CD4-positive, alpha-beta memory T cell (primary cell): Measurements from ENCODE around the gene ACLY. TPM values are rescaled to one million over a fixed set of nuclear protein-coding genes. Genes with fewer than 3 reads are reported as not detected.

Experiments
- CTCF ChIA-PET: fragments of 350-600 bp; sonication (Branson Sonifier 250); formaldehyde crosslinking; loops from one replicate; lab custom pipeline; 2021; ENCODE audit warnings: inconsistent platforms; ENCODE audit not compliant: partially characterized antibody; lab: Charles Lee
- POLR2A ChIA-PET: fragments of 350-600 bp; sonication (Branson Sonifier 250); formaldehyde crosslinking; loops from one replicate; lab custom pipeline; 2021; ENCODE audit not compliant: partially characterized antibody; lab: Charles Lee
- DNase-seq, 5 donors: peaks; one replicate each; pipeline versions ENCODE4 v3.0.0 to v3.0.0-alpha.2; 2020 to 2022; ENCODE audit warnings: mixed read lengths in 1 of 5
- H3K27ac ChIP-seq: one replicate; pipeline ENCODE4 v1.7.0; 2013; ENCODE audit warnings: low read depth, low read length
- H3K27me3 ChIP-seq: 2 replicates; pipeline ENCODE4 v1.7.0; 2013; ENCODE audit warnings: mild to moderate bottlenecking, low read length, moderate library complexity; ENCODE audit not compliant: insufficient read depth
- H3K36me3 ChIP-seq: 2 replicates; pipeline ENCODE4 v1.7.0; 2013; ENCODE audit warnings: mild to moderate bottlenecking, low read length, moderate library complexity; ENCODE audit not compliant: insufficient read depth
- H3K4me1 ChIP-seq: 2 replicates; pipeline ENCODE4 v1.7.0; 2013; ENCODE audit warnings: mild to moderate bottlenecking, low read length, moderate library complexity; ENCODE audit not compliant: insufficient read depth
- H3K4me3 ChIP-seq, 2 donors: one replicate each; pipeline ENCODE4 v1.7.0; 2013; ENCODE audit warnings: low read length in 2 of 2, mild to moderate bottlenecking in 1 of 2
- H3K9me3 ChIP-seq, 2 donors: one replicate each; pipeline ENCODE4 v1.7.0; 2013; ENCODE audit warnings: low read length in 2 of 2, control low read depth in 1 of 2; ENCODE audit not compliant: control insufficient read depth in 1 of 2
- H3K27ac Mint-ChIP-seq, 7 donors: one replicate each; pipeline ENCODE4 v1.8.0; 2020 to 2021; ENCODE audit warnings: mixed read lengths in 7 of 7, mild to moderate bottlenecking in 6 of 7, inconsistent platforms in 3 of 7, moderate library complexity in 3 of 7
- H3K27me3 Mint-ChIP-seq, 2 donors: one replicate each; pipeline ENCODE4 v1.8.0; 2020 to 2021; ENCODE audit warnings: mixed read lengths in 2 of 2
- H3K36me3 Mint-ChIP-seq, 2 donors: one replicate each; pipeline ENCODE4 v1.8.0; 2020 to 2021; ENCODE audit warnings: mixed read lengths in 2 of 2, inconsistent platforms in 1 of 2, mild to moderate bottlenecking in 1 of 2
- H3K4me1 Mint-ChIP-seq, 4 donors: one replicate each; pipeline ENCODE4 v1.8.0; 2020 to 2021; ENCODE audit warnings: mixed read lengths in 4 of 4, mild to moderate bottlenecking in 1 of 4
- H3K4me3 Mint-ChIP-seq, 8 donors: one replicate each; pipeline ENCODE4 v1.8.0; 2020 to 2021; ENCODE audit warnings: mixed read lengths in 8 of 8, mild to moderate bottlenecking in 7 of 8, moderate library complexity in 6 of 8, inconsistent platforms in 3 of 8
- H3K9me3 Mint-ChIP-seq, 8 donors: one replicate each; pipeline ENCODE4 v1.8.0; 2020 to 2021; ENCODE audit warnings: mixed read lengths in 8 of 8, mild to moderate bottlenecking in 5 of 8, inconsistent platforms in 3 of 8, moderate library complexity in 1 of 8
- intact Hi-C: fragments of 100-400 bp; cut with micrococcal nuclease; formaldehyde crosslinking; loops from one replicate; pipeline ENCODE4 v1.15.1; 2023
- polyA plus RNA-seq, 2 donors: library from polyadenylated mRNA; unstranded; fragments of 300-500 nt; fragmentation: Illumina TruSeq; gene quantifications; one replicate each; pipeline ENCODE4 v1.2.3, GENCODE V29; 2021
- total RNA-seq, 2 experiments: library from RNA; stranded (reverse); gene quantifications; one replicate each; pipeline ENCODE4 v1.2.3, GENCODE V29; 2021

Gene ACLY
- total and polyA plus RNA-seq, 4 experiments from 2014 or later: 58.7 to 88.5 (median 78.3) TPM

GRCh38 chr17:41930009-41930832 lies 11.5 kb upstream of the ACLY start, which contains the start of gene ODAD4:
ODAD4 (plus strand) TSS chr17:41930617; CDS start chr17:41930724, 107 bp downstream.
- H3K27me3 ChIP-seq: no peaks in the 10 kb centered on the region
- peaks cover 23% of the 10 kb centered on the region for H3K4me1 ChIP-seq
- Mint-ChIP-seq H3K36me3 (no peaks in the 10 kb centered on the region), H3K4me3 (peak within 1 kb of the TSS; percentile 90 to 99 (median 98)), H3K27me3 (no peaks in the 10 kb centered on the region), H3K9me3 (no peaks in the 10 kb centered on the region), H3K27ac (peak within 1 kb of the TSS; percentile 91 to 100 (median 99)), H3K4me1 (peaks cover 16 to 35% (median 23%) of the 10 kb centered on the region in 4 donors)
- POLR2A ChIA-PET: interaction anchor here (0.6 to 4.7 kb wide), 18 partner anchors 9 to 1589 kb away, joined by 3 to 61 read pairs (median 4); partner anchors contain the start of genes ACLY, CNP, DHX58 and DNAJC7
- H3K9me3 ChIP-seq: no peaks in the 10 kb centered on the region
- H3K4me3 ChIP-seq: peak within 1 kb of the TSS; percentile 73 to 80
- no peaks in the 10 kb centered on the region for H3K36me3 ChIP-seq
- intact Hi-C loops: loop anchor here (1.0 to 5.0 kb wide), 5 partner anchors 11 to 118 kb away; partner anchors contain the start of genes CNP, DNAJC7, FKBP10 and KLHL11
- DNase-seq: peak; percentile 94 to 98 (median 98)
- peak within 1 kb of the TSS; percentile 85 for H3K27ac ChIP-seq
- CTCF ChIA-PET: interaction anchor here (0.6 to 3.3 kb wide), 6 partner anchors 8 to 90 kb away, joined by 3 to 26 read pairs (median 4); partner anchors contain the start of genes ACLY, DNAJC7 and NKIRAS2

GRCh38 chr17:41928693-41929251 lies 10.0 kb upstream of the ACLY start:
- ChIA-PET CTCF (interaction anchor here (0.8 to 3.3 kb wide), 3 partner anchors 10 to 33 kb away, joined by 4 to 26 read pairs (median 6); partner anchors contain the start of gene ACLY), POLR2A (interaction anchor here (0.6 to 4.7 kb wide), 5 partner anchors 10 to 240 kb away, joined by 3 to 61 read pairs (median 5); partner anchors contain the start of genes ACLY, CNP, DNAJC7 and EIF1)
- no peak overlapping the region for H3K4me3 ChIP-seq
- Mint-ChIP-seq H3K9me3 (no peaks in the 10 kb centered on the region), H3K27ac (peak overlapping the region; percentile 85 to 100 (median 98)), H3K27me3 (no peaks in the 10 kb centered on the region), H3K36me3 (no peaks in the 10 kb centered on the region), H3K4me3 (peak overlapping the region in 7 of 8 donors; percentile 20 to 99 (median 98)), H3K4me1 (peaks cover 16 to 35% (median 23%) of the 10 kb centered on the region in 4 donors)
- H3K27ac ChIP-seq: peak overlapping the region; percentile 85
- no peaks in the 10 kb centered on the region for H3K27me3 ChIP-seq
- no peaks in the 10 kb centered on the region for H3K9me3 ChIP-seq
- H3K4me1 ChIP-seq: peaks cover 23% of the 10 kb centered on the region
- intact Hi-C loops: no loop called here
- no peaks in the 10 kb centered on the region for H3K36me3 ChIP-seq
- no peak for DNase-seq

- H3K27me3 Mint-ChIP-seq: no peaks in the 10 kb centered on the region
- Histone ChIP-seq H3K27ac (no peak overlapping the region), H3K9me3 (no peaks in the 10 kb centered on the region), H3K4me3 (no peak overlapping the region), H3K4me1 (peaks cover 15% of the 10 kb centered on the region), H3K36me3 (no peaks in the 10 kb centered on the region), H3K27me3 (no peaks in the 10 kb centered on the region)
- no peak overlapping the region for H3K4me3 Mint-ChIP-seq
- peak overlapping the region in 1 of 7 donors; percentile 55 for H3K27ac Mint-ChIP-seq
- no peaks in the 10 kb centered on the region for H3K36me3 Mint-ChIP-seq
- no peaks in the 10 kb centered on the region for H3K9me3 Mint-ChIP-seq
- POLR2A ChIA-PET: no interaction called here
- peaks cover 13 to 27% (median 20%) of the 10 kb centered on the region in 4 donors for H3K4me1 Mint-ChIP-seq
- DNase-seq: no peak
- CTCF ChIA-PET: no interaction called here
- intact Hi-C loops: no loop called here
These were observed 7.3 kb upstream of the ACLY start for GRCh38 chr17:41925991-41926590.

GRCh38 chr17:41920580-41920955 lies 1.8 kb upstream of the ACLY start:
- Histone ChIP-seq H3K9me3 (no peaks in the 10 kb centered on the region), H3K4me3 (no peak overlapping the region), H3K27me3 (no peaks in the 10 kb centered on the region), H3K36me3 (no peaks in the 10 kb centered on the region), H3K4me1 (peaks cover 30% of the 10 kb centered on the region), H3K27ac (no peak overlapping the region)
- Mint-ChIP-seq H3K4me3 (no peak overlapping the region), H3K9me3 (no peaks in the 10 kb centered on the region), H3K27me3 (no peaks in the 10 kb centered on the region), H3K36me3 (peaks cover 0 to under 1% of the 10 kb centered on the region in 2 donors), H3K27ac (no peak overlapping the region), H3K4me1 (peaks cover 15 to 27% (median 21%) of the 10 kb centered on the region in 4 donors)
- intact Hi-C loops: no loop called here
- POLR2A ChIA-PET: interaction anchor here (4.7 kb wide), 1 partner anchor 9 kb away, joined by 61 read pairs; the partner anchor contains the start of gene ODAD4
- CTCF ChIA-PET: interaction anchor here (3.3 kb wide), 1 partner anchor 9 kb away, joined by 26 read pairs; the partner anchor contains the start of gene ODAD4
- no peak for DNase-seq

- H3K27me3 ChIP-seq: no peaks in the 10 kb centered on the region
- Mint-ChIP-seq H3K27ac (peak overlapping the region in 3 of 7 donors; percentile 53 to 69 (median 67)), H3K4me1 (peaks cover 16 to 32% (median 23%) of the 10 kb centered on the region in 4 donors), H3K36me3 (peaks cover 0 to 3% of the 10 kb centered on the region in 2 donors), H3K9me3 (no peaks in the 10 kb centered on the region), H3K27me3 (no peaks in the 10 kb centered on the region), H3K4me3 (peak overlapping the region; percentile 51 to 91 (median 74))
- H3K4me3 ChIP-seq: no peak overlapping the region
- peaks cover 36% of the 10 kb centered on the region for H3K4me1 ChIP-seq
- intact Hi-C loops: loop anchor here (1.0 kb wide), 5 partner anchors 10 to 235 kb away; partner anchors contain the start of genes CNP, DNAJC7, KLHL11 and ODAD4
- CTCF ChIA-PET: interaction anchor here (3.3 kb wide), 1 partner anchor 9 kb away, joined by 26 read pairs; the partner anchor contains the start of gene ODAD4
- H3K36me3 ChIP-seq: no peaks in the 10 kb centered on the region
- no peak for DNase-seq
- H3K9me3 ChIP-seq: no peaks in the 10 kb centered on the region
- POLR2A ChIA-PET: interaction anchor here (2.0 to 4.7 kb wide), 3 partner anchors 10 to 230 kb away, joined by 4 to 61 read pairs (median 11); partner anchors contain the start of genes DHX58, EIF1 and ODAD4
- H3K27ac ChIP-seq: no peak overlapping the region
These were observed 1.3 kb upstream of the ACLY start for GRCh38 chr17:41919840-41920579.
